Lung microvascular endothelial cell (primary cell): ENCODE measurements around the gene ATP6V0B. TPM values are rescaled to one million over a fixed set of nuclear protein-coding genes. Genes with fewer than 3 reads are reported as not detected.

ENCODE experiments used
- DNase-seq, 2 donors: peaks; one replicate each; pipeline versions ENCODE4 v3.0.0 to v3.0.0-alpha.2; 2010; ENCODE audit warnings: low read depth in 2 of 2
- total RNA-seq: library from RNA; depleted of rRNA; stranded (reverse); fragments of >200 nt; gene quantifications from 2 replicates; pipeline ENCODE4 v1.2.1, GENCODE V29; 2014

Gene ATP6V0B
- total RNA-seq, 1 donor from 2014 or later = 164 TPM

GRCh38 chr1:44002606-44003157, 27.9 kb downstream of the ATP6V0B start:
- DNase-seq = no peak

- DNase-seq = no peak
Observed at GRCh38 chr1:44008259-44008658, 33.5 kb downstream of the ATP6V0B start.

- DNase-seq = no peak
Observed at GRCh38 chr1:44010935-44011471, 36.2 kb downstream of the ATP6V0B start.

GRCh38 chr1:44012404-44012803, 37.6 kb downstream of the ATP6V0B start:
- peak in 1 of 2 donors; percentile 23 for DNase-seq

- DNase-seq = no peak
Observed at GRCh38 chr1:44012941-44013609, 38.3 kb downstream of the ATP6V0B start.

GRCh38 chr1:44013949-44014348, 39.2 kb downstream of the ATP6V0B start:
- DNase-seq = no peak

- no peak for DNase-seq
Observed at GRCh38 chr1:44014365-44015104, 39.8 kb downstream of the ATP6V0B start.

- no peak for DNase-seq
Observed at GRCh38 chr1:44015206-44015605, 40.4 kb downstream of the ATP6V0B start.

GRCh38 chr1:44016041-44016889, 41.5 kb downstream of the ATP6V0B start:
- no peak for DNase-seq

- DNase-seq = no peak
Observed at GRCh38 chr1:44016890-44017400, 42.2 kb downstream of the ATP6V0B start.

GRCh38 chr1:44019466-44019948, 44.7 kb downstream of the ATP6V0B start:
- DNase-seq = no peak

- DNase-seq = no peak
Observed at GRCh38 chr1:44020464-44020863, 45.7 kb downstream of the ATP6V0B start.

- no peak for DNase-seq
Observed at GRCh38 chr1:44021156-44021555, 46.4 kb downstream of the ATP6V0B start.

- DNase-seq = no peak
Observed at GRCh38 chr1:44021581-44022321, 47.0 kb downstream of the ATP6V0B start.

- DNase-seq = no peak
Observed at GRCh38 chr1:44024031-44024902, 49.5 kb downstream of the ATP6V0B start.

GRCh38 chr1:44024903-44025525, 50.3 kb downstream of the ATP6V0B start:
- DNase-seq = no peak

GRCh38 chr1:44025816-44026215, 51.1 kb downstream of the ATP6V0B start:
- no peak for DNase-seq

- DNase-seq = no peak
Observed at GRCh38 chr1:44027320-44027719, 52.6 kb downstream of the ATP6V0B start.
